ENCODE data around the gene ING5. TPM values are rescaled to one million over a fixed set of nuclear protein-coding genes. Genes with fewer than 3 reads are reported as not detected.
"Not testable (repeated sequence)": the region's sequence is repeated elsewhere in the genome, so short reads cannot be mapped to it uniquely, and the experiment has no call there.

The ING5 gene
- total RNA-seq = 10 to 100 TPM; 49.2 to 53.5 (median 51.8) TPM

GRCh38 chr2:241701399-241702154, at the start of gene ING5:
ING5 (plus strand) TSS chr2:241702039; CDS start chr2:241702066, 27 bp downstream.
- Mint-ChIP-seq H3K9me3 (no peaks in the 10 kb centered on the region), H3K27me3 (ENCODE audit: low read depth) (no peaks in the 10 kb centered on the region), H3K36me3 (ENCODE audit: insufficient read depth) (peaks cover 10% of the 10 kb centered on the region), H3K4me1 (ENCODE audit: low read depth) (peaks cover 22% of the 10 kb centered on the region), H3K4me3 (peak within 1 kb of the TSS; percentile 86)
- peak; percentile 71 for ATAC-seq
- DNase-seq = peak; percentile 96

GRCh38 chr2:241652142-241652541, 49.7 kb upstream of the ING5 start:
- no peak for DNase-seq
- Mint-ChIP-seq H3K27me3 (ENCODE audit: low read depth) (no peaks in the 10 kb centered on the region), H3K9me3 (no peaks in the 10 kb centered on the region), H3K4me1 (ENCODE audit: low read depth) (peaks cover 4% of the 10 kb centered on the region), H3K36me3 (ENCODE audit: insufficient read depth) (peaks cover 32% of the 10 kb centered on the region), H3K4me3 (no peak overlapping the region)
- no peak for ATAC-seq

- Mint-ChIP-seq H3K4me3 (no peak overlapping the region), H3K4me1 (ENCODE audit: low read depth) (peaks cover 4% of the 10 kb centered on the region), H3K27me3 (ENCODE audit: low read depth) (no peaks in the 10 kb centered on the region), H3K36me3 (ENCODE audit: insufficient read depth) (peaks cover 35% of the 10 kb centered on the region), H3K9me3 (no peaks in the 10 kb centered on the region)
- DNase-seq (no peak), ATAC-seq (no peak)
Measured at GRCh38 chr2:241652722-241653121, 49.1 kb upstream of the ING5 start.

- peaks cover 38% of the 10 kb centered on the region for H3K36me3 Mint-ChIP-seq (ENCODE audit: insufficient read depth)
- no peak for ATAC-seq
- H3K4me3 Mint-ChIP-seq = no peak overlapping the region
- no peaks in the 10 kb centered on the region for H3K27me3 Mint-ChIP-seq (ENCODE audit: low read depth)
- DNase-seq = no peak
- peaks cover 4% of the 10 kb centered on the region for H3K4me1 Mint-ChIP-seq (ENCODE audit: low read depth)
- H3K9me3 Mint-ChIP-seq = no peaks in the 10 kb centered on the region
Measured at GRCh38 chr2:241653210-241653750, 48.6 kb upstream of the ING5 start.

- no peaks in the 10 kb centered on the region for H3K27me3 Mint-ChIP-seq (ENCODE audit: low read depth)
- H3K4me3 Mint-ChIP-seq = no peak overlapping the region
- DNase-seq = no peak
- no peak for ATAC-seq
- H3K4me1 Mint-ChIP-seq (ENCODE audit: low read depth) = no peaks in the 10 kb centered on the region
- peaks cover 42% of the 10 kb centered on the region for H3K36me3 Mint-ChIP-seq (ENCODE audit: insufficient read depth)
- no peaks in the 10 kb centered on the region for H3K9me3 Mint-ChIP-seq
Measured at GRCh38 chr2:241654551-241654950, 47.3 kb upstream of the ING5 start.

GRCh38 chr2:241655516-241656189, 46.2 kb upstream of the ING5 start:
- no peak for DNase-seq
- Mint-ChIP-seq H3K36me3 (ENCODE audit: insufficient read depth) (peaks cover 45% of the 10 kb centered on the region), H3K4me3 (no peak overlapping the region), H3K9me3 (no peaks in the 10 kb centered on the region), H3K27me3 (ENCODE audit: low read depth) (no peaks in the 10 kb centered on the region), H3K4me1 (ENCODE audit: low read depth) (no peaks in the 10 kb centered on the region)
- ATAC-seq = no peak

- Mint-ChIP-seq H3K9me3 (no peaks in the 10 kb centered on the region), H3K4me1 (ENCODE audit: low read depth) (no peaks in the 10 kb centered on the region), H3K27me3 (ENCODE audit: low read depth) (no peaks in the 10 kb centered on the region), H3K4me3 (no peak overlapping the region), H3K36me3 (ENCODE audit: insufficient read depth) (peaks cover 45% of the 10 kb centered on the region)
- no peak for ATAC-seq
- no peak for DNase-seq
Measured at GRCh38 chr2:241656190-241656741, 45.6 kb upstream of the ING5 start.

GRCh38 chr2:241657786-241658254, 44.0 kb upstream of the ING5 start:
- no peaks in the 10 kb centered on the region for H3K27me3 Mint-ChIP-seq (ENCODE audit: low read depth)
- ATAC-seq (no peak), DNase-seq (no peak)
- H3K36me3 Mint-ChIP-seq (ENCODE audit: insufficient read depth) = peaks cover 34% of the 10 kb centered on the region
- H3K9me3 Mint-ChIP-seq = no peaks in the 10 kb centered on the region
- no peak overlapping the region for H3K4me3 Mint-ChIP-seq
- H3K4me1 Mint-ChIP-seq (ENCODE audit: low read depth) = no peaks in the 10 kb centered on the region

GRCh38 chr2:241658296-241658695, 43.5 kb upstream of the ING5 start:
- ATAC-seq (no peak), DNase-seq (no peak)
- H3K4me1 Mint-ChIP-seq (ENCODE audit: low read depth) = no peaks in the 10 kb centered on the region
- no peaks in the 10 kb centered on the region for H3K9me3 Mint-ChIP-seq
- no peaks in the 10 kb centered on the region for H3K27me3 Mint-ChIP-seq (ENCODE audit: low read depth)
- no peak overlapping the region for H3K4me3 Mint-ChIP-seq
- H3K36me3 Mint-ChIP-seq (ENCODE audit: insufficient read depth) = peaks cover 34% of the 10 kb centered on the region

- no peaks in the 10 kb centered on the region for H3K4me1 Mint-ChIP-seq (ENCODE audit: low read depth)
- ATAC-seq (peak in 1 of 2 donors; percentile 35), DNase-seq (peak; percentile 23)
- H3K27me3 Mint-ChIP-seq (ENCODE audit: low read depth) = no peaks in the 10 kb centered on the region
- H3K36me3 Mint-ChIP-seq (ENCODE audit: insufficient read depth) = peaks cover 34% of the 10 kb centered on the region
- H3K4me3 Mint-ChIP-seq = no peak overlapping the region
- H3K9me3 Mint-ChIP-seq = no peaks in the 10 kb centered on the region
Measured at GRCh38 chr2:241659150-241659739, 42.6 kb upstream of the ING5 start.

- Mint-ChIP-seq H3K36me3 (ENCODE audit: insufficient read depth) (peaks cover 24% of the 10 kb centered on the region), H3K27me3 (ENCODE audit: low read depth) (no peaks in the 10 kb centered on the region), H3K9me3 (no peaks in the 10 kb centered on the region), H3K4me3 (no peak overlapping the region), H3K4me1 (ENCODE audit: low read depth) (peaks cover 5% of the 10 kb centered on the region)
- ATAC-seq (no peak), DNase-seq (no peak)
Measured at GRCh38 chr2:241660593-241661213, 41.1 kb upstream of the ING5 start.

GRCh38 chr2:241662731-241663130, 39.1 kb upstream of the ING5 start:
- H3K9me3 Mint-ChIP-seq; ATAC-seq; H3K4me3 Mint-ChIP-seq; H3K27me3 Mint-ChIP-seq (ENCODE audit: low read depth); H3K4me1 Mint-ChIP-seq (ENCODE audit: low read depth); DNase-seq: not testable (repeated sequence)
- peaks cover 25% of the 10 kb centered on the region for H3K36me3 Mint-ChIP-seq (ENCODE audit: insufficient read depth)

GRCh38 chr2:241665731-241666440, 36.0 kb upstream of the ING5 start:
- no peaks in the 10 kb centered on the region for H3K9me3 Mint-ChIP-seq
- H3K27me3 Mint-ChIP-seq (ENCODE audit: low read depth) = no peaks in the 10 kb centered on the region
- peaks cover 19% of the 10 kb centered on the region for H3K36me3 Mint-ChIP-seq (ENCODE audit: insufficient read depth)
- no peak for DNase-seq
- no peak for ATAC-seq
- peaks cover 5% of the 10 kb centered on the region for H3K4me1 Mint-ChIP-seq (ENCODE audit: low read depth)
- no peak overlapping the region for H3K4me3 Mint-ChIP-seq

All from activated T-cell treated with anti-CD3 and anti-CD28 coated beads, Interleukin-2, amount 50 U/mL, for 4 hours (primary cell).